Duodenal mucosa (tissue), 2 donors: ENCODE measurements around the gene PCYOX1L.

Experiments
- H3K27ac ChIP-seq: one replicate; pipeline ENCODE4 v1.7.0; 2013; ENCODE audit warnings: low read depth, low read length
- H3K27me3 ChIP-seq, 2 donors: one replicate each; pipeline ENCODE4 v1.7.0; 2013; ENCODE audit warnings: low read length in 2 of 2, control low read depth in 1 of 2; ENCODE audit not compliant: insufficient read depth in 2 of 2, control insufficient read depth in 1 of 2
- H3K36me3 ChIP-seq, 2 donors: one replicate each; pipeline ENCODE4 v1.7.0; 2013; ENCODE audit warnings: low read length in 2 of 2, control low read depth in 1 of 2; ENCODE audit not compliant: insufficient read depth in 2 of 2, control insufficient read depth in 1 of 2
- H3K4me1 ChIP-seq, 2 donors: one replicate each; pipeline ENCODE4 v1.7.0; 2013; ENCODE audit warnings: low read length in 2 of 2, control low read depth in 1 of 2; ENCODE audit not compliant: insufficient read depth in 2 of 2, control insufficient read depth in 1 of 2
- H3K4me3 ChIP-seq, 2 donors: one replicate each; pipeline ENCODE4 v1.7.0; 2013; ENCODE audit warnings: low read length in 2 of 2, low read depth in 1 of 2
- H3K9ac ChIP-seq, 2 donors: one replicate each; pipeline ENCODE4 v1.7.0; 2013; ENCODE audit warnings: low read length in 2 of 2, low read depth in 1 of 2
- H3K9me3 ChIP-seq, 2 donors: one replicate each; pipeline ENCODE4 v1.7.0; 2013; ENCODE audit warnings: low read length in 2 of 2, control low read depth in 1 of 2; ENCODE audit not compliant: control insufficient read depth in 1 of 2

PCYOX1L gene

GRCh38 chr5:149374801-149375200, 17.0 kb downstream of the PCYOX1L start:
- Histone ChIP-seq H3K9ac (no peak overlapping the region), H3K4me3 (no peak overlapping the region), H3K9me3 (no peaks in the 10 kb centered on the region), H3K27ac (no peak overlapping the region), H3K36me3 (no peaks in the 10 kb centered on the region), H3K27me3 (no peaks in the 10 kb centered on the region), H3K4me1 (no peaks in the 10 kb centered on the region)

GRCh38 chr5:149375434-149375833, 17.6 kb downstream of the PCYOX1L start:
- H3K27me3 ChIP-seq, result no peaks in the 10 kb centered on the region
- no peak overlapping the region for H3K9ac ChIP-seq
- no peaks in the 10 kb centered on the region for H3K4me1 ChIP-seq
- H3K27ac ChIP-seq, result no peak overlapping the region
- no peaks in the 10 kb centered on the region for H3K36me3 ChIP-seq
- H3K9me3 ChIP-seq, result no peaks in the 10 kb centered on the region
- H3K4me3 ChIP-seq, result no peak overlapping the region

GRCh38 chr5:149376104-149376503, 18.3 kb downstream of the PCYOX1L start:
- Histone ChIP-seq H3K27me3 (no peaks in the 10 kb centered on the region), H3K36me3 (no peaks in the 10 kb centered on the region), H3K9me3 (no peaks in the 10 kb centered on the region), H3K9ac (no peak overlapping the region), H3K27ac (no peak overlapping the region), H3K4me3 (no peak overlapping the region), H3K4me1 (no peaks in the 10 kb centered on the region)

GRCh38 chr5:149376711-149377447, 19.0 kb downstream of the PCYOX1L start:
- Histone ChIP-seq H3K4me3 (no peak overlapping the region), H3K36me3 (no peaks in the 10 kb centered on the region), H3K4me1 (peaks cover 0 to 3% of the 10 kb centered on the region in 2 donors), H3K9ac (no peak overlapping the region), H3K27me3 (no peaks in the 10 kb centered on the region), H3K27ac (no peak overlapping the region), H3K9me3 (no peaks in the 10 kb centered on the region)

GRCh38 chr5:149378241-149378820, 20.5 kb downstream of the PCYOX1L start:
- no peaks in the 10 kb centered on the region for H3K9me3 ChIP-seq
- peaks cover 0 to 12% of the 10 kb centered on the region in 2 donors for H3K4me1 ChIP-seq
- no peaks in the 10 kb centered on the region for H3K27me3 ChIP-seq
- no peak overlapping the region for H3K27ac ChIP-seq
- no peak overlapping the region for H3K9ac ChIP-seq
- no peak overlapping the region for H3K4me3 ChIP-seq
- H3K36me3 ChIP-seq, result no peaks in the 10 kb centered on the region

- H3K27ac ChIP-seq, result no peak within 1 kb of the TSS
- no peak within 1 kb of the TSS for H3K9ac ChIP-seq
- H3K4me1 ChIP-seq, result peaks cover 0 to 12% of the 10 kb centered on the region in 2 donors
Observed at GRCh38 chr5:149379177-149379761, 21.4 kb downstream of the PCYOX1L start, which contains the start of gene IL17B. Gene IL17B, minus strand, starts transcription at chr5:149379292. Its CDS starts 67 bp downstream, at chr5:149379225.

GRCh38 chr5:149379818-149380374, 22.1 kb downstream of the PCYOX1L start:
- Histone ChIP-seq H3K9ac (no peak overlapping the region), H3K9me3 (no peaks in the 10 kb centered on the region), H3K4me3 (no peak overlapping the region), H3K27ac (no peak overlapping the region), H3K36me3 (no peaks in the 10 kb centered on the region), H3K4me1 (peaks cover 0 to 12% of the 10 kb centered on the region in 2 donors), H3K27me3 (no peaks in the 10 kb centered on the region)

More at GRCh38 chr5:149379177-149379761, 21.4 kb downstream of the PCYOX1L start, which contains the start of gene IL17B:
- Histone ChIP-seq H3K36me3 (no peaks in the 10 kb centered on the region), H3K27me3 (no peaks in the 10 kb centered on the region), H3K9me3 (no peaks in the 10 kb centered on the region), H3K4me3 (no peak within 1 kb of the TSS)

GRCh38 chr5:149380466-149381121, 22.7 kb downstream of the PCYOX1L start:
- Histone ChIP-seq H3K27me3 (no peaks in the 10 kb centered on the region), H3K4me3 (no peak overlapping the region), H3K9me3 (no peaks in the 10 kb centered on the region), H3K27ac (peak overlapping the region; percentile 59), H3K4me1 (peaks cover 0 to 15% of the 10 kb centered on the region in 2 donors), H3K9ac (no peak overlapping the region), H3K36me3 (no peaks in the 10 kb centered on the region)

GRCh38 chr5:149381261-149381985, 23.6 kb downstream of the PCYOX1L start:
- peak overlapping the region in 1 of 2 donors; percentile 47 for H3K9ac ChIP-seq
- no peak overlapping the region for H3K4me3 ChIP-seq

More at GRCh38 chr5:149381261-149381985, 23.6 kb downstream of the PCYOX1L start:
- Histone ChIP-seq H3K27ac (peak overlapping the region; percentile 59), H3K36me3 (no peaks in the 10 kb centered on the region), H3K27me3 (no peaks in the 10 kb centered on the region), H3K9me3 (no peaks in the 10 kb centered on the region), H3K4me1 (peaks cover 0 to 19% of the 10 kb centered on the region in 2 donors)
